ENCODE results near the gene RBM11.

GRCh38 chr21:14265023-14265422 is 49.1 kb downstream of the RBM11 start:
- TF ChIP-seq REST (IDR thresholded peaks at IDR 0.05; ENCODE audit: low read depth, low read length) (no peak), YY1 (IDR thresholded peaks at IDR 0.05; ENCODE audit: low read depth) (no peak), CTCF (IDR thresholded peaks at IDR 0.05) (no peak), ZBTB33 (IDR thresholded peaks at IDR 0.05; ENCODE audit: borderline replicate concordance, low read depth) (no peak), SIN3A (IDR thresholded peaks at IDR 0.05; ENCODE audit: borderline replicate concordance, low read depth, low read length) (no peak), PBX3 (IDR thresholded peaks at IDR 0.05) (no peak), TEAD4 (IDR thresholded peaks at IDR 0.05; ENCODE audit: borderline replicate concordance, insufficient read depth) (no peak), EP300 (IDR thresholded peaks at IDR 0.05; ENCODE audit: borderline replicate concordance in 1 of 2, low read depth in 1 of 2, low read length in 1 of 2) (no peak), RXRA (IDR thresholded peaks at IDR 0.05; ENCODE audit: borderline replicate concordance, low read depth) (no peak), USF2 (IDR thresholded peaks at IDR 0.05; ENCODE audit: borderline replicate concordance, low read depth, low read length) (no peak), POLR2AphosphoS5 (IDR thresholded peaks at IDR 0.05; ENCODE audit: low read depth, low read length) (no peak)
